H1 (cell line): Measurements from ENCODE around the gene DNAAF5. TPM values are rescaled to one million over a fixed set of nuclear protein-coding genes. Genes with fewer than 3 reads are reported as not detected.

Experiments used
- CHD7 ChIP-seq: fragments of 300-600 bp; sonication (generic); IDR thresholded peaks from 2 replicates; pipeline ENCODE4 v1.7.1; 2012; ENCODE audit warnings: low read length, moderate library complexity, mild to moderate bottlenecking, inconsistent platforms; ENCODE audit not compliant: insufficient replicate concordance
- EGR1 ChIP-seq: IDR thresholded peaks from 2 replicates; pipeline ENCODE4 v1.6.1; 2011; ENCODE audit warnings: low read depth, low read length, borderline replicate concordance
- EZH2 ChIP-seq: fragments of 200-600 bp; sonication (generic); IDR thresholded peaks from 2 replicates; pipeline ENCODE4 v1.7.1; 2012; ENCODE audit warnings: low read depth, mild to moderate bottlenecking, moderate library complexity, low read length, inconsistent platforms; ENCODE audit not compliant: severe bottlenecking
- MAFK ChIP-seq: IDR thresholded peaks from 2 replicates; pipeline ENCODE4 v1.6.1; 2012; ENCODE audit warnings: low read depth, mild to moderate bottlenecking, improper control_type of control experiment, low read length
- PHF8 ChIP-seq: fragments of 200-600 bp; sonication (generic); conservative IDR thresholded peaks from 2 replicates; pipeline ENCODE4 v1.7.1; 2012; ENCODE audit warnings: low read depth, mild to moderate bottlenecking, inconsistent platforms, low read length, moderate library complexity
- RXRA ChIP-seq: IDR thresholded peaks from 2 replicates; pipeline ENCODE4 v1.6.1; 2011; ENCODE audit warnings: low read depth, mild to moderate bottlenecking, low read length, moderate library complexity; ENCODE audit not compliant: insufficient read depth
- SIRT6 ChIP-seq: IDR thresholded peaks from one replicate; pipeline ENCODE4 v1.7.1; 2012; ENCODE audit warnings: low read length, inconsistent platforms
- SP4 ChIP-seq: IDR thresholded peaks from 2 replicates; pipeline ENCODE4 v1.6.1; 2012; ENCODE audit warnings: low read length, inconsistent platforms
- SRF ChIP-seq: IDR thresholded peaks from 2 replicates; pipeline ENCODE4 v1.6.1; 2011; ENCODE audit warnings: mild to moderate bottlenecking, low read depth, low read length, moderate library complexity
- polyA plus RNA-seq, 7 experiments: library from polyadenylated mRNA; depleted of rRNA in 3 of 7; stranded (reverse) in 5 of 7; unstranded in 2 of 7; fragments of >200 nt in 5 of 7; fragments of 200-250 nt in 2 of 7; gene quantifications; 1 replicate in 5 of 7; 2 replicates in 1 of 7; 4 replicates in 1 of 7; pipeline versions ENCODE4 v1.2.1 to v1.2.3, GENCODE V29; 2011 to 2013; ENCODE audit warnings: missing spikeins in 2 of 7, mixed read lengths in 2 of 7
- total RNA-seq: library from RNA; stranded (reverse); fragmentation: NEBNext Ultra II Directional; extraction: Animal tissue kit (Norgen Biotek cat#: 25700); gene quantifications from 2 replicates; pipeline ENCODE4 v1.2.1, GENCODE V29; 2021
- TF ChIP-seq, protein P1 (sequence below): IDR thresholded peaks from 2 replicates; pipeline ENCODE4 v1.6.1; 2011; ENCODE audit warnings: low read length, improper control_type of control experiment

The DNAAF5 gene
- total and polyA plus RNA-seq, 2 of the 8 experiments (the other 6 are each of a cell fraction or from before 2014, with no cell fraction given) = 55.1 to 95.9 TPM

- TF ChIP-seq CHD7 = no peak
- TF ChIP-seq, protein P1, sequence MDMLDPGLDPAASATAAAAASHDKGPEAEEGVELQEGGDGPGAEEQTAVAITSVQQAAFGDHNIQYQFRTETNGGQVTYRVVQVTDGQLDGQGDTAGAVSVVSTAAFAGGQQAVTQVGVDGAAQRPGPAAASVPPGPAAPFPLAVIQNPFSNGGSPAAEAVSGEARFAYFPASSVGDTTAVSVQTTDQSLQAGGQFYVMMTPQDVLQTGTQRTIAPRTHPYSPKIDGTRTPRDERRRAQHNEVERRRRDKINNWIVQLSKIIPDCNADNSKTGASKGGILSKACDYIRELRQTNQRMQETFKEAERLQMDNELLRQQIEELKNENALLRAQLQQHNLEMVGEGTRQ = no peak
- no peak for TF ChIP-seq RXRA
- no peak for TF ChIP-seq PHF8
- TF ChIP-seq EGR1 = no peak
- TF ChIP-seq SP4 = no peak
- TF ChIP-seq EZH2 = no peak
- no peak for TF ChIP-seq SRF
- no peak for TF ChIP-seq MAFK
- TF ChIP-seq SIRT6 = no peak
These were observed 33.2 kb upstream of the DNAAF5 start (continued) for GRCh38 chr7:693280-693679.
